Upper lobe of right lung (tissue), 1 donor: ENCODE data around the gene WDR59. TPM values are rescaled to one million over a fixed set of nuclear protein-coding genes. Genes with fewer than 3 reads are reported as not detected.

Experiments
- ATAC-seq: fragments of 200-7000 bp; cut with Tn5 transposase; one replicate; pipeline ENCODE4 v1.9.1; 2020; ENCODE audit warnings: mild to moderate bottlenecking, moderate library complexity
- DNase-seq: peaks from one replicate; pipeline ENCODE4 v3.0.0-alpha.2; 2020
- H3K27ac ChIP-seq: fragments of 200-600 bp; one replicate; pipeline ENCODE4 v1.8.0; 2022
- H3K27me3 ChIP-seq: fragments of 200-600 bp; one replicate; pipeline ENCODE4 v1.8.0; 2022; ENCODE audit warnings: mild to moderate bottlenecking
- H3K36me3 ChIP-seq: fragments of 200-600 bp; one replicate; pipeline ENCODE4 v1.8.0; 2022
- H3K4me1 ChIP-seq: fragments of 200-600 bp; one replicate; pipeline ENCODE4 v1.8.0; 2022
- H3K4me3 ChIP-seq: fragments of 200-600 bp; one replicate; pipeline ENCODE4 v1.8.0; 2022; ENCODE audit warnings: mild to moderate bottlenecking
- H3K9me3 ChIP-seq: fragments of 200-600 bp; one replicate; pipeline ENCODE4 v1.8.0; 2022
- intact Hi-C: fragments of 100-400 bp; cut with DNase I; formaldehyde crosslinking; loops from one replicate; pipeline ENCODE4 v1.11.0; 2022
- total RNA-seq: library from RNA; stranded (reverse); fragmentation: NEBNext Ultra II Directional; extraction: Animal tissue kit (Norgen Biotek cat#: 25700); gene quantifications from one replicate; pipeline ENCODE4 v1.2.1, GENCODE V29; 2021
- TF ChIP-seq, protein P1 (sequence below): fragments of 200-600 bp; IDR thresholded peaks from one replicate; pipeline ENCODE4 v1.8.0; 2022; ENCODE audit warnings: antibody characterized with exemption
- donor health status: DM: no; HTN: yes; CAD: no; lungs with severe emphysema.

The WDR59 gene
- total RNA-seq, 1 donor from 2014 or later, result 51.6 TPM

DNA sequence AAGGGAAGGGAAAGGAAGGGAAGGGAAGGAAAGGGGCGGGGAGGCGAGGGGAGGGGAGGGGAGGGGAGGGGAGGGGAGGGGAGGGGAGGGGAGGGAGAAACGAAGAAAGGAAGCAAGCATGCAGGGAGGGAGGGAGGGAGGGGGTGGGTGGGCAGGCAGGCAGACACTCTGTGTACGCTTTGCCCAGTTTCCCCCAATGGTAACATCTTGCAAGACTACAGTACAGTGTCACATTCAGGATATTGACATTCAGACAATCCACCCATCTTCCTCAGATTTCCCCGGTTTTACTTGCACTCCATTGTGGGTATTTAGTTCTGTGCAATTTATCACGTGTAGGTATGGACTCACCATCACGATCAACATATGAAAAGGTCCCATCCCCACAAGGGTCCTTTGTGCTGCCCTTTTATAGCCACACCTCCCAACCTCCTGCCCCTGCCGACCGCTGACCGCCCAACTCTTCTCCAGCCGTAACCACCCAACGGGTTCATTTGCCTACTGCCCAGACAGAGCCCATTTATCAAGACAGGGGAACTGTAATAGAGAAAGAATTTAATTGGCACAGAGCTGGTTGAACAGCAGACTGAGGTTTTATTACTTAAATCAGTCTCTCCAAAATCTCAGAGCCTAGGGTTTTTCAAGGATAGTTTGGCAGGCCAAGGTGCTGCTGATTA, 118.9 kb downstream of the WDR59 start:
- intact Hi-C loops, result loop anchor here (10.0 kb wide), 1 partner anchor 161 kb away; the partner anchor contains the start of gene MLKL
- TF ChIP-seq, protein P1, sequence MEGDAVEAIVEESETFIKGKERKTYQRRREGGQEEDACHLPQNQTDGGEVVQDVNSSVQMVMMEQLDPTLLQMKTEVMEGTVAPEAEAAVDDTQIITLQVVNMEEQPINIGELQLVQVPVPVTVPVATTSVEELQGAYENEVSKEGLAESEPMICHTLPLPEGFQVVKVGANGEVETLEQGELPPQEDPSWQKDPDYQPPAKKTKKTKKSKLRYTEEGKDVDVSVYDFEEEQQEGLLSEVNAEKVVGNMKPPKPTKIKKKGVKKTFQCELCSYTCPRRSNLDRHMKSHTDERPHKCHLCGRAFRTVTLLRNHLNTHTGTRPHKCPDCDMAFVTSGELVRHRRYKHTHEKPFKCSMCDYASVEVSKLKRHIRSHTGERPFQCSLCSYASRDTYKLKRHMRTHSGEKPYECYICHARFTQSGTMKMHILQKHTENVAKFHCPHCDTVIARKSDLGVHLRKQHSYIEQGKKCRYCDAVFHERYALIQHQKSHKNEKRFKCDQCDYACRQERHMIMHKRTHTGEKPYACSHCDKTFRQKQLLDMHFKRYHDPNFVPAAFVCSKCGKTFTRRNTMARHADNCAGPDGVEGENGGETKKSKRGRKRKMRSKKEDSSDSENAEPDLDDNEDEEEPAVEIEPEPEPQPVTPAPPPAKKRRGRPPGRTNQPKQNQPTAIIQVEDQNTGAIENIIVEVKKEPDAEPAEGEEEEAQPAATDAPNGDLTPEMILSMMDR, result no peak
- ATAC-seq (no peak), DNase-seq (no peak)
- no peaks in the 10 kb centered on the region for H3K27me3 ChIP-seq
- no peak overlapping the region for H3K27ac ChIP-seq
- H3K36me3 ChIP-seq, result no peaks in the 10 kb centered on the region
- no peaks in the 10 kb centered on the region for H3K9me3 ChIP-seq
- no peaks in the 10 kb centered on the region for H3K4me1 ChIP-seq
- H3K4me3 ChIP-seq, result no peak overlapping the region

DNA sequence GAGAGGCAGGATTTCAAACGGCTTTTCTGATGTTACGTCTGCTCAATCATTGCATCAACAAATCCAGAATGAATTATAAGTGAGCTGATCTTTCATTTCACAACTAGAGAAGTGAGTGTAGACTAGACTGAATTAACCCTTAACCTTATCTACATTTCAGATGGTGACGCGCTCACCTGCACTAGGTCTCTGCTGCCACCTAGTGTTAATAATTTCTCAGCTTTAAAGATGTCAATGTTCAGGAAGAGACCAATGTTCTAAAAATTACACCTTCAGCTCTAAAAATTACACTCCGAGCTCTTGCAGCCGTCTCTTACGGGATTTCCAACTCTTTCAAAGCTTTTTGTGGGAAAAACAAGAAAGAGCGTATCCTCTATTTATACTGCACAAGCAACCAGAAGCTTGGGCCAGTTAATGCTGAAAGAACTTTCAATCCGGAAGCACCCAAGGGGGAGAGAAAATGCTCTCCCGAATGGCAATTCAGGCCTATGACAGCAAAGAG, 122.1 kb downstream of the WDR59 start:
- H3K9me3 ChIP-seq, result no peaks in the 10 kb centered on the region
- intact Hi-C loops, result loop anchor here (10.0 kb wide), 1 partner anchor 158 kb away; the partner anchor contains the start of gene MLKL
- H3K27ac ChIP-seq, result no peak overlapping the region
- no peaks in the 10 kb centered on the region for H3K36me3 ChIP-seq
- H3K4me1 ChIP-seq, result no peaks in the 10 kb centered on the region
- ATAC-seq, result peak; percentile 90
- no peaks in the 10 kb centered on the region for H3K27me3 ChIP-seq
- no peak overlapping the region for H3K4me3 ChIP-seq
- DNase-seq, result no peak
- TF ChIP-seq, protein P1, result peak; percentile 78

DNA sequence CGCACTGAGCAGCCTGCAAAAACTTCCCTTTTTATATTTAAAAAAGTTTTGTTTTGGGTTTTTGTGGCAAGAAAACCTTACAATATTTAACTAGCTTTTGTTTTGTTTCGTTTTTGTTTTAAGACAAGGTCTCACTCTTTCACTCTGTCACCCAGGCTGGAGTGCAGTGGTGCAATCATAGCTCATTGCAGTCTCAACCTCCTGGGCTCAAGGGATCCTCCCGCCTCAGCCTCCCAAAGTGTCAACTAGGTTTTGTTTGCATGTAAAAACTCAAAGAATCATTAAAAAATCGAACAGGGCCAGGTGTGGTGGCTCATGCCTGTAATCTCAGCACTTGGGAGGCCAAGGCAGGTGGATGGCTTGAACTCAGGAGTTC, 132.4 kb downstream of the WDR59 start:
- no peak overlapping the region for H3K27ac ChIP-seq
- intact Hi-C loops, result no loop called here

DNA sequence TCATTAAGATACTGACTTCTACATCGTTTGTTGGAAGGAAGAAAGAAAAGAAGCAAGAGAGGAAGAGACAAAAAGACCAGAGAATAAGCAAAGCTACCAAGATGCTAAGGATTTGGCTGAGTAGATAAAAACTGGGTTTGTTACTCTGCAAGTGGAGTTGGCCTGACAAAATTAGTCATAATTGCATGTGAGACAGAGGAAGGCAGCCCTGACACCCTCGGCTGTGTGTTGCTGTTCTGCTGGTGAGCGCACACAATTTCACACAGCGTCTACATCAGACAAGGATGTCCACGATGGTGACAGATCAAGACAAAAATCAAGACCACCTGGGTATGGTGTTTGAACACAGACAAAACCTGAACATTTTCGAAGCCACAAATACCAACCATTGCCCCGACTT, 134.9 kb downstream of the WDR59 start:
- no peak for ATAC-seq
- H3K27ac ChIP-seq, result no peak overlapping the region
- no peak for DNase-seq
- no peak overlapping the region for H3K4me3 ChIP-seq
- H3K4me1 ChIP-seq, result no peaks in the 10 kb centered on the region
- TF ChIP-seq, protein P1, result no peak
- H3K9me3 ChIP-seq, result no peaks in the 10 kb centered on the region
- H3K27me3 ChIP-seq, result no peaks in the 10 kb centered on the region
- intact Hi-C loops, result no loop called here
- H3K36me3 ChIP-seq, result no peaks in the 10 kb centered on the region

More for the DNA sequence above, 132.4 kb downstream of the WDR59 start:
- TF ChIP-seq, protein P1, result no peak
- no peaks in the 10 kb centered on the region for H3K27me3 ChIP-seq
- H3K36me3 ChIP-seq, result no peaks in the 10 kb centered on the region
- no peak overlapping the region for H3K4me3 ChIP-seq
- H3K4me1 ChIP-seq, result no peaks in the 10 kb centered on the region
- no peaks in the 10 kb centered on the region for H3K9me3 ChIP-seq
- ATAC-seq (no peak), DNase-seq (no peak)

DNA sequence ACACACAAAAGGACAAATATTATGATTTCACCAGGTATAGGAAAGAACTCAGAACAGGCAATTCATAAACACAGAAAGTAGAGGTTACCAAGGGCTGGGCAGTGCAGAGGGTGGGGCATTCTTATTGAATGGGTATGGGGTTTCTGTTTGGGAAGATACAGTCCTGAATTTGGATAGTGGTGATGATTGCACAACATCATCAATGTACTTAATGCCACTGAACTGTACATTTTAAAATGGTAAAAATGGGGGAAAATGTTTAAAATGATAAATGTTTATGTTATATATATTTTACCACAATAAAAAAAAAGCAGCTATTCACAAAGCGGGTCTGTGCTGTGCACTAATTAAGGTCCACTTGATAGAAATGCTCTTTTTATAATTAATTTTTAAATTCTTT, 137.7 kb downstream of the WDR59 start:
- ATAC-seq (no peak), DNase-seq (no peak)
- no peaks in the 10 kb centered on the region for H3K36me3 ChIP-seq
- H3K27ac ChIP-seq, result no peak overlapping the region
- H3K4me1 ChIP-seq, result no peaks in the 10 kb centered on the region
- no peaks in the 10 kb centered on the region for H3K9me3 ChIP-seq
- intact Hi-C loops, result no loop called here
- no peak overlapping the region for H3K4me3 ChIP-seq
- TF ChIP-seq, protein P1, result no peak
- H3K27me3 ChIP-seq, result no peaks in the 10 kb centered on the region
